ENCODE data around the gene TFF2. TPM values are rescaled to one million over a fixed set of nuclear protein-coding genes. Genes with fewer than 3 reads are reported as not detected.

The TFF2 gene
- total RNA-seq, 6 donors from 2014 or later, result not detected

- 82 to 86% methylated on average over 7 of the region's 7 CpGs for WGBS, 2 donors
- Histone ChIP-seq H3K4me3 (no peak overlapping the region), H3K4me1 (peaks cover 0 to 14% (median 5%) of the 10 kb centered on the region in 4 donors), H3K27ac (no peak overlapping the region), H3K36me3 (peaks cover 2 to 57% (median 22%) of the 10 kb centered on the region in 4 donors), H3K27me3 (no peaks in the 10 kb centered on the region), H3K9me3 (no peaks in the 10 kb centered on the region)
- TF ChIP-seq POLR2AphosphoS5 (IDR thresholded peaks at IDR 0.05) (no peak), CTCF (IDR thresholded peaks at IDR 0.05) (no peak), POLR2A (IDR thresholded peaks at IDR 0.05) (no peak), EP300 (IDR thresholded peaks at IDR 0.05) (no peak)
- ATAC-seq (ENCODE audit: low FRiP score in 2 of 2) (no peak), DNase-seq (no peak)
Observed at GRCh38 chr21:42296501-42296900, 54.3 kb downstream of the TFF2 start.

Other genes with a start within 250 kb of the TFF2 start
- gene ABCG1, start 131.9 kb downstream of the TFF2 start, total RNA-seq, result 100 to 1,000 TPM in 2 of 6 donors, 10 to 100 TPM in 4; 56.7 to 130 (median 79.8) TPM
- gene TFF3, start 35.6 kb downstream of the TFF2 start, total RNA-seq, result 10 to 100 TPM in 5 of 6 donors, 1 to 10 TPM in 1; 5.9 to 21.5 (median 18.2) TPM
- under 1 TPM in 2 of 6 donors, not detected in 4; 0.72 to 0.84 TPM for gene TFF1, start 15.5 kb upstream of the TFF2 start, total RNA-seq
- gene TMPRSS3, start 45.1 kb upstream of the TFF2 start, total RNA-seq, result 10 to 100 TPM in 1 of 6 donors, 1 to 10 TPM in 5; 3.5 to 12.5 (median 5.8) TPM
- 1 to 10 TPM in 5 of 6 donors, not detected in 1; 1.4 to 7.3 (median 2.9) TPM for gene UBASH3A, start 52.9 kb upstream of the TFF2 start, total RNA-seq
- gene RSPH1, start 145.2 kb upstream of the TFF2 start, total RNA-seq, result 10 to 100 TPM in 5 of 6 donors, under 1 TPM in 1; 0.46 to 68.4 (median 13.4) TPM
- 10 to 100 TPM; 20.8 to 70.2 (median 36.8) TPM for gene SLC37A1, start 162.9 kb upstream of the TFF2 start, total RNA-seq